Vagina (tissue), 2 donors: ENCODE results near the gene ACOX3. TPM values are rescaled to one million over a fixed set of nuclear protein-coding genes. Genes with fewer than 3 reads are reported as not detected.

ENCODE experiments used
- DNase-seq, 2 donors: peaks; one replicate each; pipeline ENCODE4 v3.0.0-alpha.2; 2017; ENCODE audit errors: extremely low spot score in 2 of 2
- H3K27ac ChIP-seq: fragments of 200-600 bp; sonication (generic); one replicate; pipeline ENCODE4 v1.5.1; 2019
- H3K27me3 ChIP-seq: fragments of 200-600 bp; sonication (generic); one replicate; pipeline ENCODE4 v1.5.1; 2019
- H3K36me3 ChIP-seq, 2 donors: fragments of 200-600 bp; sonication (generic); one replicate each; pipeline ENCODE4 v1.5.1; 2017 to 2019
- H3K4me1 ChIP-seq: fragments of 200-600 bp; sonication (generic); one replicate; pipeline ENCODE4 v1.5.1; 2019
- H3K4me3 ChIP-seq, 2 donors: fragments of 200-600 bp; sonication (generic); 1 replicate in 1 of 2; 2 replicates in 1 of 2; pipeline ENCODE4 v1.5.1; 2016 to 2019
- H3K9me3 ChIP-seq: fragments of 200-600 bp; sonication (generic); one replicate; pipeline ENCODE4 v1.5.1; 2019
- CTCF ChIP-seq, 3 experiments: fragments of 450-650 bp in 2 of 3; fragments of 200-600 bp in 1 of 3; sonication (generic) in 1 of 3; IDR thresholded peaks; one replicate each; pipeline ENCODE4 v1.5.1; 2017 to 2019; ENCODE audit warnings: antibody characterized with exemption in 3 of 3, mild to moderate bottlenecking in 2 of 3, moderate library complexity in 2 of 3
- POLR2A ChIP-seq, 2 donors: fragments of 450-650 bp; IDR thresholded peaks; one replicate each; pipeline ENCODE4 v1.6.1; 2017; ENCODE audit warnings: antibody characterized with exemption in 2 of 2, mild to moderate bottlenecking in 2 of 2, moderate library complexity in 2 of 2
- POLR2AphosphoS5 ChIP-seq, 2 donors: sonication (generic); formaldehyde crosslinking; IDR thresholded peaks; one replicate each; pipeline ENCODE4 v1.9.0; 2017; ENCODE audit warnings: antibody characterized with exemption in 2 of 2, mild to moderate bottlenecking in 2 of 2, low read depth in 1 of 2; ENCODE audit not compliant: insufficient read depth in 1 of 2
- intact Hi-C: fragments of 100-400 bp; cut with DNase I; formaldehyde crosslinking; loops from one replicate; pipeline ENCODE4 v1.15.1; 2023
- total RNA-seq: library from RNA; depleted of rRNA; stranded (reverse); fragments of >200 nt; gene quantifications from one replicate; pipeline ENCODE4 v1.2.3, GENCODE V29; 2016

The ACOX3 gene
- total RNA-seq, 1 donor from 2014 or later = 46.9 TPM

- intact Hi-C loops = no loop called here
- Histone ChIP-seq H3K27me3 (no peaks in the 10 kb centered on the region), H3K4me1 (peaks cover 17% of the 10 kb centered on the region), H3K27ac (no peak overlapping the region), H3K9me3 (no peaks in the 10 kb centered on the region), H3K4me3 (no peak overlapping the region), H3K36me3 (no peaks in the 10 kb centered on the region)
- TF ChIP-seq POLR2A (IDR thresholded peaks at IDR 0.05) (no peak), POLR2AphosphoS5 (IDR thresholded peaks at IDR 0.05; ENCODE audit: insufficient read depth in 1 of 2, low read depth in 1 of 2) (no peak), CTCF (IDR thresholded peaks at IDR 0.05) (no peak)
- DNase-seq = no peak
Measured at GRCh38 chr4:8355864-8356565, 84.5 kb downstream of the ACOX3 start.

- Histone ChIP-seq H3K4me1 (peaks cover 19% of the 10 kb centered on the region), H3K36me3 (no peaks in the 10 kb centered on the region), H3K9me3 (no peaks in the 10 kb centered on the region), H3K27ac (no peak overlapping the region), H3K4me3 (no peak overlapping the region), H3K27me3 (no peaks in the 10 kb centered on the region)
- DNase-seq = no peak
- TF ChIP-seq POLR2A (IDR thresholded peaks at IDR 0.05) = no peak
- no peak for TF ChIP-seq CTCF (IDR thresholded peaks at IDR 0.05)
- TF ChIP-seq POLR2AphosphoS5 (IDR thresholded peaks at IDR 0.05; ENCODE audit: insufficient read depth in 1 of 2, low read depth in 1 of 2) = no peak
- intact Hi-C loops = no loop called here
Measured at GRCh38 chr4:8355306-8355705, 85.2 kb downstream of the ACOX3 start.

GRCh38 chr4:8353912-8354453, 86.5 kb downstream of the ACOX3 start:
- H3K27ac ChIP-seq = no peak overlapping the region
- TF ChIP-seq POLR2A (IDR thresholded peaks at IDR 0.05) (no peak), POLR2AphosphoS5 (IDR thresholded peaks at IDR 0.05; ENCODE audit: insufficient read depth in 1 of 2, low read depth in 1 of 2) (no peak), CTCF (IDR thresholded peaks at IDR 0.05) (no peak)
- no peaks in the 10 kb centered on the region for H3K9me3 ChIP-seq
- H3K4me3 ChIP-seq = no peak overlapping the region
- H3K36me3 ChIP-seq = no peaks in the 10 kb centered on the region
- no peaks in the 10 kb centered on the region for H3K27me3 ChIP-seq
- DNase-seq = no peak
- H3K4me1 ChIP-seq = peaks cover 19% of the 10 kb centered on the region
- intact Hi-C loops = no loop called here

GRCh38 chr4:8353158-8353669, 87.3 kb downstream of the ACOX3 start:
- Histone ChIP-seq H3K36me3 (no peaks in the 10 kb centered on the region), H3K4me3 (no peak overlapping the region), H3K4me1 (peaks cover 19% of the 10 kb centered on the region), H3K9me3 (no peaks in the 10 kb centered on the region), H3K27me3 (no peaks in the 10 kb centered on the region), H3K27ac (peak overlapping the region; percentile 61)
- TF ChIP-seq CTCF (IDR thresholded peaks at IDR 0.05) = no peak
- TF ChIP-seq POLR2AphosphoS5 (IDR thresholded peaks at IDR 0.05; ENCODE audit: insufficient read depth in 1 of 2, low read depth in 1 of 2) = no peak
- TF ChIP-seq POLR2A (IDR thresholded peaks at IDR 0.05) = no peak
- intact Hi-C loops = no loop called here
- no peak for DNase-seq
